Measurements from ENCODE around the gene ABL1.
A peak's percentile ranks its signal among the peaks of the same experiment; 100 is the strongest.

Gene ABL1

GRCh38 chr9:130927995-130928900 is 93.2 kb downstream of the ABL1 start:
- Histone ChIP-seq H3K4me3 (ENCODE audit: low read depth, low read length) (no peak overlapping the region), H3K27ac (ENCODE audit: extremely low read depth, low read depth, low read length) (peak overlapping the region; percentile 19; the same call in 1 of the 2 replicates), H3K9me3 (ENCODE audit: control insufficient read depth, insufficient read depth, low read depth, low read length) (no peaks in the 10 kb centered on the region), H3K4me1 (ENCODE audit: control insufficient read depth, insufficient read depth, low read length) (peaks cover 3% of the 10 kb centered on the region; the same call in 1 of the 2 replicates), H3K36me3 (ENCODE audit: control insufficient read depth in 2 of 2, insufficient read depth in 1 of 2, low read length in 2 of 2) (no peaks in the 10 kb centered on the region)
- POLR2A ChIA-PET, result interaction anchor here (0.7 to 1.3 kb wide), 6 partner anchors 8 to 313 kb away, joined by 3 to 10 read pairs (median 4); no protein-coding TSS in a partner anchor
- CTCF ChIA-PET, result interaction anchor here (0.5 to 3.3 kb wide), 12 partner anchors 8 to 468 kb away, joined by 3 to 21 read pairs (median 3); no protein-coding TSS in a partner anchor
- TF ChIP-seq, protein P1, sequence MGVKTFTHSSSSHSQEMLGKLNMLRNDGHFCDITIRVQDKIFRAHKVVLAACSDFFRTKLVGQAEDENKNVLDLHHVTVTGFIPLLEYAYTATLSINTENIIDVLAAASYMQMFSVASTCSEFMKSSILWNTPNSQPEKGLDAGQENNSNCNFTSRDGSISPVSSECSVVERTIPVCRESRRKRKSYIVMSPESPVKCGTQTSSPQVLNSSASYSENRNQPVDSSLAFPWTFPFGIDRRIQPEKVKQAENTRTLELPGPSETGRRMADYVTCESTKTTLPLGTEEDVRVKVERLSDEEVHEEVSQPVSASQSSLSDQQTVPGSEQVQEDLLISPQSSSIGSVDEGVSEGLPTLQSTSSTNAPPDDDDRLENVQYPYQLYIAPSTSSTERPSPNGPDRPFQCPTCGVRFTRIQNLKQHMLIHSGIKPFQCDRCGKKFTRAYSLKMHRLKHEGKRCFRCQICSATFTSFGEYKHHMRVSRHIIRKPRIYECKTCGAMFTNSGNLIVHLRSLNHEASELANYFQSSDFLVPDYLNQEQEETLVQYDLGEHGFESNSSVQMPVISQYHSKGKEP (tag by site-specific recombination; IDR thresholded peaks at IDR 0.05), result no peak
- TF ChIP-seq ZNF138 (tag by site-specific recombination; IDR thresholded peaks at IDR 0.05; ENCODE audit: borderline replicate concordance) (no peak), ZBTB48 (tag by site-specific recombination; IDR thresholded peaks at IDR 0.05) (no peak), ZNF548 (tag by site-specific recombination; IDR thresholded peaks at IDR 0.05) (no peak), ZFP37 (tag by site-specific recombination; IDR thresholded peaks at IDR 0.05) (no peak), ZNF830 (tag by site-specific recombination; IDR thresholded peaks at IDR 0.05; ENCODE audit: low read depth) (no peak), ZNF202 (tag by site-specific recombination; IDR thresholded peaks at IDR 0.05; ENCODE audit: borderline replicate concordance) (no peak), HOXA7 (CRISPR knock-in tag; IDR thresholded peaks at IDR 0.05; ENCODE audit: borderline replicate concordance) (no peak), ZNF433 (tag by site-specific recombination; IDR thresholded peaks at IDR 0.05; ENCODE audit: low read depth) (no peak), KLF10 (tag by site-specific recombination; IDR thresholded peaks at IDR 0.05) (peak; percentile 25; the same call in 1 of the 2 replicates), ZNF654 (tag by site-specific recombination; IDR thresholded peaks at IDR 0.05; ENCODE audit: low read depth) (no peak), ZSCAN16 (tag by site-specific recombination; IDR thresholded peaks at IDR 0.05) (no peak), ZNF785 (tag by site-specific recombination; IDR thresholded peaks at IDR 0.05) (no peak), ZNF555 (tag by site-specific recombination; conservative IDR thresholded peaks at IDR 0.05) (no peak), ZNF660 (tag by site-specific recombination; IDR thresholded peaks at IDR 0.05) (0 out of 2 replicates have a peak, but pooled peaks have one; percentile 53), PRDM1 (tag by site-specific recombination; IDR thresholded peaks at IDR 0.05) (no peak), OSR2 (tag by site-specific recombination; IDR thresholded peaks at IDR 0.05) (peak; percentile 21; the same call in 1 of the 2 replicates), ZNF211 (tag by site-specific recombination; IDR thresholded peaks at IDR 0.05; ENCODE audit: low read depth) (no peak), ZNF341 (tag by site-specific recombination; IDR thresholded peaks at IDR 0.05; ENCODE audit: low read depth) (no peak), ZNF664 (tag by site-specific recombination; IDR thresholded peaks at IDR 0.05) (no peak), SP7 (tag by site-specific recombination; IDR thresholded peaks at IDR 0.05) (peak; percentile 79), GLI2 (tag by site-specific recombination; IDR thresholded peaks at IDR 0.05; ENCODE audit: borderline replicate concordance, low read depth) (no peak), ZNF112 (tag by site-specific recombination; IDR thresholded peaks at IDR 0.05) (no peak), HOXD13 (CRISPR knock-in tag; IDR thresholded peaks at IDR 0.05; ENCODE audit: borderline replicate concordance) (no peak), ELK4 (IDR thresholded peaks at IDR 0.05; ENCODE audit: borderline replicate concordance, low read depth, low read length) (no peak), ZNF558 (tag by site-specific recombination; IDR thresholded peaks at IDR 0.05) (no peak), ZFP41 (tag by site-specific recombination; IDR thresholded peaks at IDR 0.05; ENCODE audit: borderline replicate concordance) (no peak), YY2 (tag by site-specific recombination; IDR thresholded peaks at IDR 0.05) (peak; percentile 40; the same call in 1 of the 2 replicates)
- TF ChIP-seq, protein P2, sequence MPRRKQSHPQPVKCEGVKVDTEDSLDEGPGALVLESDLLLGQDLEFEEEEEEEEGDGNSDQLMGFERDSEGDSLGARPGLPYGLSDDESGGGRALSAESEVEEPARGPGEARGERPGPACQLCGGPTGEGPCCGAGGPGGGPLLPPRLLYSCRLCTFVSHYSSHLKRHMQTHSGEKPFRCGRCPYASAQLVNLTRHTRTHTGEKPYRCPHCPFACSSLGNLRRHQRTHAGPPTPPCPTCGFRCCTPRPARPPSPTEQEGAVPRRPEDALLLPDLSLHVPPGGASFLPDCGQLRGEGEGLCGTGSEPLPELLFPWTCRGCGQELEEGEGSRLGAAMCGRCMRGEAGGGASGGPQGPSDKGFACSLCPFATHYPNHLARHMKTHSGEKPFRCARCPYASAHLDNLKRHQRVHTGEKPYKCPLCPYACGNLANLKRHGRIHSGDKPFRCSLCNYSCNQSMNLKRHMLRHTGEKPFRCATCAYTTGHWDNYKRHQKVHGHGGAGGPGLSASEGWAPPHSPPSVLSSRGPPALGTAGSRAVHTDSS (tag by site-specific recombination; IDR thresholded peaks at IDR 0.05), result no peak
- TF ChIP-seq, protein P3, sequence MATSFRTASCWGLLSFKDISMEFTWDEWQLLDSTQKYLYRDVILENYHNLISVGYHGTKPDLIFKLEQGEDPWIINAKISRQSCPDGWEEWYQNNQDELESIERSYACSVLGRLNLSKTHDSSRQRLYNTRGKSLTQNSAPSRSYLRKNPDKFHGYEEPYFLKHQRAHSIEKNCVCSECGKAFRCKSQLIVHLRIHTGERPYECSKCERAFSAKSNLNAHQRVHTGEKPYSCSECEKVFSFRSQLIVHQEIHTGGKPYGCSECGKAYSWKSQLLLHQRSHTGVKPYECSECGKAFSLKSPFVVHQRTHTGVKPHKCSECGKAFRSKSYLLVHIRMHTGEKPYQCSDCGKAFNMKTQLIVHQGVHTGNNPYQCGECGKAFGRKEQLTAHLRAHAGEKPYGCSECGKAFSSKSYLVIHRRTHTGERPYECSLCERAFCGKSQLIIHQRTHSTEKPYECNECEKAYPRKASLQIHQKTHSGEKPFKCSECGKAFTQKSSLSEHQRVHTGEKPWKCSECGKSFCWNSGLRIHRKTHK (tag by site-specific recombination; IDR thresholded peaks at IDR 0.05), result no peak
- TF ChIP-seq, protein P4, sequence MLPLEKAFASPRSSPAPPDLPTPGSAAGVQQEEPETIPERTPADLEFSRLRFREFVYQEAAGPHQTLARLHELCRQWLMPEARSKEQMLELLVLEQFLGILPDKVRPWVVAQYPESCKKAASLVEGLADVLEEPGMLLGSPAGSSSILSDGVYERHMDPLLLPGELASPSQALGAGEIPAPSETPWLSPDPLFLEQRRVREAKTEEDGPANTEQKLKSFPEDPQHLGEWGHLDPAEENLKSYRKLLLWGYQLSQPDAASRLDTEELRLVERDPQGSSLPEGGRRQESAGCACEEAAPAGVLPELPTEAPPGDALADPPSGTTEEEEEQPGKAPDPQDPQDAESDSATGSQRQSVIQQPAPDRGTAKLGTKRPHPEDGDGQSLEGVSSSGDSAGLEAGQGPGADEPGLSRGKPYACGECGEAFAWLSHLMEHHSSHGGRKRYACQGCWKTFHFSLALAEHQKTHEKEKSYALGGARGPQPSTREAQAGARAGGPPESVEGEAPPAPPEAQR (tag by site-specific recombination; IDR thresholded peaks at IDR 0.05), result no peak

All from HEK293 (cell line).